GM18951 (cell line): ENCODE data around the gene M6PR.

Experiments used
- POLR2A ChIP-seq: IDR thresholded peaks from 4 replicates; pipeline ENCODE4 v1.6.1; 2011; ENCODE audit warnings: mild to moderate bottlenecking; ENCODE audit not compliant: insufficient read length, insufficient read depth; ENCODE audit errors: extremely low read depth
- in situ Hi-C: fragments of 300-500 bp; cut with MboI; formaldehyde crosslinking; loops from one replicate; pipeline ENCODE4 v1.12.0; 2022; ENCODE audit warnings: low sequenced_read_pairs, mixed read lengths, inconsistent platforms; ENCODE audit not compliant: unreplicated experiment

The M6PR gene

GRCh38 chr12:8897081-8897480, 52.4 kb downstream of the M6PR start:
- TF ChIP-seq POLR2A: no peak
- in situ Hi-C loops: loop anchor here (25.0 kb wide), 2 partner anchors 210 to 360 kb away; partner anchors contain the start of genes CLEC4E and RIMKLB

GRCh38 chr12:8894986-8895385, 54.5 kb downstream of the M6PR start:
- TF ChIP-seq POLR2A: no peak
- in situ Hi-C loops: loop anchor here (25.0 kb wide), 2 partner anchors 208 to 358 kb away; partner anchors contain the start of genes CLEC4E and RIMKLB

DNA sequence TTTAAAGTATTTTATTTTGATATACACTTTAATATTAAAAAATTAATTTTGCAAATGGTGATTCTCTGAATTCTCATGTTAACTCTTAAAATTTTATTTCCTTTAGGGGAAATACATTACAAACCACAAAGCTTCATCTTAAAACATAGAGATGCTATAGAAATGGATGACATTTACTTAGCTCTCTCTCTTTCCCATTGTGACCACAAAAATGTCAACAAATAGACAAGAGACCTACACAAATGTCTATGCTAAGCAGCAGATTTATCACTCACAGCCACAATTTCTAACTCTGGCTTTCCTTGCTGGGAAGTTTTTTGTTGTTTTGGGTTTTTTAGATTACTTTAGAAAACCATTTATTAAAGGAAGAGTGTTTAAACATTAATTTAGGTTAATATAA, 55.1 kb downstream of the M6PR start:
- in situ Hi-C loops: loop anchor here (25.0 kb wide), 2 partner anchors 207 to 357 kb away; partner anchors contain the start of genes CLEC4E and RIMKLB
- TF ChIP-seq POLR2A: no peak

DNA sequence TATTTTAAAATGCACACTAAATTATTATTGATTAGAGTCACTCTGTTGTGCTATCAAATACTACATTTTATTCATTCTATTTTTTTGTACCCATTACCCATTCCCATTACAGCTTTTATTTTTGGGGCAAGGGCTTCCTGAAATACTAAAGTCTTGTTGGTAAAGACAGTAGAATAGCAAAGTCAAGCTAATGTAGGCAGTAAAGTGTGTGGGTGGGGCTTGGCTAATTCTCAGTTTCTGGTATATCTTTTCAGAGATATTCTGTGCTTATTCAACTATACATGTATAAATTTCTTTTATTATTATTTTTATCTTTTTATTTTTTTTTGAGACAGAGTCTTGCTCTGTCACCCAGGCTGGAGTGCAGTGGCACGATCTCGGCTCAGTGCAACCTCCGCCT, 57.5 kb downstream of the M6PR start:
- in situ Hi-C loops: loop anchor here (25.0 kb wide), 2 partner anchors 205 to 355 kb away; partner anchors contain the start of genes CLEC4E and RIMKLB
- no peak for TF ChIP-seq POLR2A
